NCI-H82 treated with DMSO at 0.1 percent for 48 hours (cell line): Measurements from ENCODE around the gene SPACA6.

Experiments used
- DNase-seq: peaks from one replicate; lab custom pipeline; 2025; ENCODE audit not compliant: unreplicated experiment; lab: John Stamatoyannopoulos, UW

The SPACA6 gene

DNA sequence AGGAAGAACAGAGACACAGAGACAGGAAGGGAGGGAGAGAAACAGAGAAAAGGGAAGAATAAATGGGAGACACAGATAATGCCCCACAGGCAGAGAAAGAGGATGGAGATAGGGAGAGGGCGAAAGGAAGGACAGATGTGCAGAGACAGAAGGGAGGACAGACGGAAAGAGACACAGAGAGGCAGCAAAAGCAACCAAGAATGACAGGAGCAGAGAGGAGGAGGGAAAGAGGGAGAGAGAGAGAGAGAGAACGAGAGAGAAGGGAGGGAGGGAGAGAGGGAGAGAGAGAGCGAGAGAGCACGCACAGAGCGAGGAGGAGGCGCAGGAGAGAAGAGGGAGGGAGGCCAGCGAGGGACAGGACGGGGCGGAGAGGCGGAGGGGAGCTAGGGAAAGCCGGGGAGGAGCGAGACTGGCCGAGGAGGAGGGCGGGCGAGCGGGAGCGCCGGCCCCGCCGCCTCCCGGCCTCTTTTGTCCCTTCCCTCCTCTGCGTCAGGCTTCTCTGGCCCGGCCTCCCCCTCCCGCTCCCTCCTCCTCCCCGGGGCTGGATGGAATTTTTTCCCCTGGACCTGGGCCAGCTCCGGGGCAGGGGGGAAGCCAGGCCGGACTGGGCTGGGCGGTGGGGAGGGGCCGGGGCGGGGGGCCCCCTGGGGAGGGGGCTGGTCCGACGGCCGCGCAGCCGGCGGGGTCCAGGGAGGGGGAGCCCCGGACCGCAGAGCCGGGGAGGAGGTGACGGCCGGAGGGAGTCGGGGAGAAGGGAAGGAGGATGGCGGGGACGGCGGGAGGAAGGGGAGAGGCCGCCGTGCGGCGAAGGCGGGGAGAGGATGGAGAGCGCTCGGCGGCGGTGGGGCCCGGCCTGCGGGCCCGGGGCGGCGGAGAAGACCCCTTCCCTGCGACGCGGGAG, 4.2 kb upstream of the SPACA6 start:
- DNase-seq, result peak; percentile 10

DNA sequence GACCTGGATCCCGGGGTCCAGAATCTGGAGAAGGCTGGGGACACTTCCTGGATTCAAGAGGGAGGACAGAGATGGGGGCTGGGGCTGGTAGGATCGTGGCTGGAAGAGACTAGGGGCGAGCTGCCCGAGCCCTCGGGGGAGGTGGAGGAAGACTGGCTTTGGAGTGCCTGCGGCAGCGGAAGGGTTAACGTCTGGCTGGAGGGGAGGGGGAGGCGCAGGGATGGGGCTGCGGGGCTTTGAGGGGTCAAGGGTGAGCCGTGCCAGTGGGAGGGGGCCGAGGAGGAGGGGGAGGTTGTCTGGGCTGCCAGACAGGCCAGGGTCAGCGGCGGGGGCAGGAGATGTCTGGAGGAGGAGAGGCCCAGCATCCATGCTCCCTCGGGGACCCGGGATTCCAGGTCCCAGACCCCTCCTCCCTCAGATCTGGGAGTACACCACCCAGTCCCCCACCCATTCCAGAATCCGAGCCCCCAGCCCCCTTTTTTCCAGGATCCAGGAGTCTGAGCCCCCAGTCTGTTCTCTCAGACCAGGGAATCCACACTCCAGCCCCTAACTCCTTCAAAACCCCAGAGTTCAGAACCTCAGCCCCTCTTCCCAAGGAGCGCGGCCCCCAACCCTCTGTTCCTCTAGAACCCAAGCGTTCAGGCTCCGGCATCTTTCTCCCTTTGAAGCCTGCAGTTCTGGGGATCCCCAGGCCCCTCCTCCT, 3.2 kb upstream of the SPACA6 start:
- DNase-seq, result peak; percentile 43

DNA sequence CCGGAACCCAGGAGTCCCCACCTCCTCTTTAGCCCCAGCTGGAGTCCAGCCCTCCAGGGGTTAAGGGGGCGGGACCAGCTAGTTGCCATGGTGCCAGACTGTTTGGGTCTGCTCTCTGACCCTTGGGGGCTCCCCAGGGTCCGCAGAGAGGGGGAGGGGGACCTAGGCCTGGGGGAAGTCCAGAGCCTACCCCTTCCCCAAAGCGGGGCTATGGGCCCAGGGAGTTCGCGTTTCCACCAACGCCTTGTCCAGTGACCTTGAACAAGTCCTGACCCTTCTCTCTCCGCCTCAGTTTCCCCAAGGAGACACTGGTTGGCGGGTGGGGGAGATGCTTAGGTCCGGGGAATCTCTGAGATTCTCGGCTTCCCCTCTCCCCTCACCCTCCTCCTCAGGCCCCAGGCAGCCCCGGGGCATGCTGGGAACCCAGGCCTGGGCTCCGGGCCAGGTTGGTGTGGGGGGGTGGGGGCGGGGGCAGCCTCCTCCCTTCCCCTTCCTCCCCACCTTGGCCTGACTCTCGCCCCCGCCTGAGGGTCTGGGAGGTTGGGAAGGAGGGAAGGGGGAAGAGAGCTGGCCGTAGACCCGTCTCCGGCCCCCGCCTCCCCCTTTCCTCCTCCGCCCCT, 2.6 kb upstream of the SPACA6 start:
- peak; percentile 18 for DNase-seq

DNA sequence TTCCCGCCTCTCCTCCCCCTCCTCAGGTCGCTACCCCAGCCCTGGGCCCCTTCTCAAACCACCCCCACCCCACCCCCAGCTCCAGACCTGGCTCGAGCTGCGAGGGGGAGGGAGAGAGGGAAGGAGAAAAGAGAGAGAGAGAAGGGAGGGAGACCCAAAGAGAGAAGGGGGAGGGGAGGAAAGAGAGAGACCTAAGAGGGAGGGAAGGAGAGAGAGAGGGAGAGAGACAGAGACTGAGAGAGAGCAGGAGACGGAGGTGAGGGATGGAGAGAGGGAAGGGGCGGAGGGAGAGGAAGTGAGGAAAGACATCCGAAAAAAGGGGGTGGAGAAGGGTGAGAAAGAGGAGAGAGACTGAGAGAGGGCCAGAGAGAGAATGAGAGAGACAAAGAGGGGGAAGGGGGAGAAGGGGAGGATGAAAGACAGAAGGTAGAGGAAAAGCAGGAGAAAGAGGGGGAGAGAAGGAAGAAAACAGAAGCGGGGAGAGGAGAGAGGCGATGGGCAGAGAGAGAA, 2.0 kb upstream of the SPACA6 start:
- peak; percentile 21 for DNase-seq

DNA sequence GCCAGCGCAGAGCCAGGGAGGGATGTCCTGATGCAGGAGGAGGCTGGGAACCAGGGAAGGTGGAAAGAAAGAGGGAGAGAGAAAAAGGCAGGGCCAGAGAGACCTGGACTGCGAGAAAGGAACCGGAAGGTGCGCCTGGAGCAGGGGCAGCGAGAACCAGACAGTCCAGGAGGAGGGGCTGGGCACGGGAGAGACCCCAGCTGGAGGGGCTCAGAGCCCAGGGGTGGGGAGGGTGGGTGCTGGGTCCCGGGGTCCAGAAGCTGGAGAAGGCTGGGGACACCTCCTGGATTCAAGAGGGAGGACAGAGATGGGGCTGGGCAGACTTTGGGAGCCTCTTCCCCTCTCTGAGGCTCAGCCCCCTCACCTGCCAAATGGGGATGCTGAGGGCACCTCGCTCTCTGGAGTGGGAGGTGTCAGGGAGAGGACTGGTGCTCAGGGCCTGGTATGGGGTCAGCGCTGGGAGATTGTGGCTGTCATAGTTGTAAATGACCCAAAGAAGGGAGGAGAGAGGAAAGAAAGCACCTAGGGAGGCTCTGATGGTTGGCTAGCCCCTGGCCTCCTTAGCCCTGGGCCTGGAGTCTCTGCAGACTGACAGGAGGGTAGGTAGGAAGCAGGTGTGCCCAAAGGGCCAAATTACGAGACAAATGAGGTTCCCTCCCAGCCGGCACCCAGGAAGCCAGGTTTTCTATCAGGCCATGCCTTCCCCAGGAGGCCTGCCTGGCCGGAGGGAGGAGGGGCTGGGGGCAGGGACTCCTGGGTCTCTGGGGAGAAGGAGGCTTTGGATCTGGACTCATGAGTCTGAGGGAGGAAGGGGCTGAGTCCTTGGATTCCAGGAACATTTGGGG, 1.3 kb upstream of the SPACA6 start:
- no peak for DNase-seq

DNA sequence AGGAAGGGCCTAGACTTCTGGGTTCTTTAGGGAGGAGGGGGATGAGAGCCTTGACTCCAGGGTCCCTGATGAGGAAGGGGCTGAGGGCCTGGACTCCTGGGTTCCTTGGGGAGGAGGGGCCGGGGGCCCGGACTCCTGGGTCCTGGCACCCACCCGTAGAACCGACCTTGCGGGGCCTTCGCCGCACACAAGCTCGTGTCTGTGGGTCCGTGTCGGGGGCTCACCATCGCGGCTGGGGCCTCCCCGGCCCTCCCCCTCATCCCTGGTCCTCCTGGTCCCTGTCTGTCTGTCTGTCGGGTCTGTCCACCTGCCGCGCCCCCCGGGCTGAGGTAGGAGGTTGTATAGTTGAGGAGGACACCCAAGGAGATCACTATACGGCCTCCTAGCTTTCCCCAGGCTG, 662 bp upstream of the SPACA6 start:
- no peak for DNase-seq

DNA sequence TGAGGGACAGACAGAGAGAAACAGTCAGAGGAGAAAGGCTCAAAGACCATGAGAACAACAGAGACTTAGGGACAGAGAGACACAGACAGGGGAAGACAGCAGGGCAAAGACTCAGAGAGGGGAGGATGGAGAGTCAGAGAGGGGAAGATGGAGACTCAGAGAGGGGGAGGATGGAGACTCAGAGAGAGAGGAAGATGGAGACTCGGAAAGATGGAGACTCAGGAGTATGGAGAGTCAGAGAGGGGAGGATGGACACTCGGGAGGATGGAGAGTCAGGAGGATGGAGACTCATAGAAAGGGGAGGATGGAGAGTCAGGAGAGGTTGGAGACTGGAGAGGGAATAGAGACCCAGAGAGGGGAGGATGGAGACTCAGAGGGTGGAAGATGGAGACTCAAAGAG, 689 bp downstream of the SPACA6 start:
- no peak for DNase-seq

DNA sequence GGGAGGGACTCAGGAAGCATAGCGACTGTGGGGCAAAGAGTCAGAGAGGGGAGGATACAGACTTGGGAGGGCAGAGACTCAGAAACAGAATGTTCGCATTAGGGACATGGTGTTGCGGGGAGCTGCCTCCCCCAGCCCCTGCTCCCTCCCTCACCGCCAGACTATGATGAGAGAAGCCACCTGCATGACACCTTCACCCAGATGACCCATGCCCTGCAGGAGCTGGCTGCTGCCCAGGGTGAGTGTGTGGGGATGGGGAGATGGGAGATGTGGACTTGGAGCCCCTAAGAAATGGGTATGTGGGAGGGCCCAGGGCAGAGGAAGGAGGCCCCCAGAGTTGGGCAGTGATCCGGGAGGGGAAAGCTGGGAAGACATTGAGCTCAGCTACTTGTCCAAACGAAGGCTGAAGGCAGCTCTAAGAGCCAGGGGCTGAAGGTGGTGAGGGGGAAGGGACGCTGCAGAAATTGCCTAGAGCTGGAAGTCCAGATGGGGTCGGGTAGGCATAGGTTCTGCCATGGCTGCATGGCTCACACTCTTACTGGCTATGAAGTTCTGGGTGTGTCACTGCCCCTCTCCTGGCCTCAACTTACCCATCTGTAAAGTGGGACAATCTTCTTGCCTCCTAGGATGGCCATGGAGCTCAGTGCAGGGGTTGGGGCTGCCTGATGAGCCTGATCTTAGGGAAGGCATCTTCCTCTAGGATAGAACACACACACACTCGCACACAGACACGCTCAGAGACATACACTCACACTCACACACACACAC, 1.4 kb downstream of the SPACA6 start:
- no peak for DNase-seq

DNA sequence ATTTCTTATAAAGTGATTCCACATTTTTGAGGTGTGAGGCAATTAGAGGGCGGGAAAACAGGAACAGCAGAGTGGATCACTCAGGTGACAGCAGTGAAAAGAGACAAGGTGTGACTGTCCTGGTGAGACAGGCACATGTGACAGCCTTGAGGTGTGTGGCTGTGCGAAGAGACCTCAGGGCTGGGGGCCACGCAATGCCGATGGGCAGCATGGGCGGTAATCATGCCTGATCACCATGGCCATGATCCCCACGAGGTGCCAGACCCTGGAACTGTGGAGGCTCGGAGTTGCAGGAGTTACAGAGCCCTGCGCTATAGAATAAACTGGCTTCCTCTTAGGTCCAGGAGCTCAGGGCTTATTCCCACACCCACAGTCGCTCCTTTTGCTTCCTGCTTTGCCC, 2.0 kb downstream of the SPACA6 start:
- DNase-seq, result no peak

DNA sequence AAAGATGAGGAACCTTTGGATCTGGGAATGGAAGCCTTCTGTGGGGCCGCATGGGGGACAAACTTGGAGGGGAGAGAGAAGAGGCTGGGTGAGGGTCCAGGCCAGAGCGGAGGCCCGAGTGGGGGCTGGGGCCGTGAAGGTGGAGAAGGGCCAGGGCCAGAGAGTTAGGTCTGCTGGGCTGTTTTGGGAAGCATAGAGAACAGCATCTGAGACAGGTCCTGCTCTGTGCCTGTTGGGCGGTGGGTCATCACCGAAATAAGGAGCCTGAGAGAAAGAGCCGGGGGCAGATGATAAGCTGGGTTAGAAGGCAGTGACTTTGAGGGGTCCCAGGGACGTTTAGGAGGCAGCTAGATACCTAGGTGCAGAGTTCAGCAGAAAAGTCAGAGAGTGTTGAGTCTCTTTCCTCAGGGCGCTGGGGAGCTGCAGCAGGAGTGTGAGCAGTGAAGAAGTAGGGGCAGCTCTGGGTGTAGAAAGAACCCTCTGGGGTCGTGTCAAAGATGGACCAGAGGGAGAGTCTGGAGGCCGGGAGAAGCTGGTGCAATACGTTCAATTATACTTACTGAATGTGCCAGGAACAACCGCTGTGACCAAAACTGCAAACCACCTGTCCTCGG, 2.7 kb downstream of the SPACA6 start:
- DNase-seq, result no peak

DNA sequence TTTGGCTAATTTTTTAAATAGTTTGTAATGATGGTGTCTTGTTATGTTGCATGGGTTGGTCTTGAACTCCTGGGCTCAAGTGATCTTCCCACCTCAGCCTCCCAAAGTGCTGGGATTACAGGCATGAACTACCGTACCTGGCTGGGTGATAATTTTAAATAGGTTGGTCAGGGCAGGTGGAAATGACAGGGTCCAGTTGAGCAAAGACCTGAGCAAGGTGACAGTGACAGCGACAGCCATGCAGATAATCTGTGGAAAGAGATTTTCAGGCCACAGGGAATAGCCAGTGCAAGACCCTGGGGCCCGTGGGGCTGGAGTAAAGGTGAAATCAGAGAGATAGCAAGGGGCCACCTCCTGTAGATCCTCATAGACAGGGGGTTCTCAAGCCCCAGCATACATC, 3.5 kb downstream of the SPACA6 start:
- no peak for DNase-seq

DNA sequence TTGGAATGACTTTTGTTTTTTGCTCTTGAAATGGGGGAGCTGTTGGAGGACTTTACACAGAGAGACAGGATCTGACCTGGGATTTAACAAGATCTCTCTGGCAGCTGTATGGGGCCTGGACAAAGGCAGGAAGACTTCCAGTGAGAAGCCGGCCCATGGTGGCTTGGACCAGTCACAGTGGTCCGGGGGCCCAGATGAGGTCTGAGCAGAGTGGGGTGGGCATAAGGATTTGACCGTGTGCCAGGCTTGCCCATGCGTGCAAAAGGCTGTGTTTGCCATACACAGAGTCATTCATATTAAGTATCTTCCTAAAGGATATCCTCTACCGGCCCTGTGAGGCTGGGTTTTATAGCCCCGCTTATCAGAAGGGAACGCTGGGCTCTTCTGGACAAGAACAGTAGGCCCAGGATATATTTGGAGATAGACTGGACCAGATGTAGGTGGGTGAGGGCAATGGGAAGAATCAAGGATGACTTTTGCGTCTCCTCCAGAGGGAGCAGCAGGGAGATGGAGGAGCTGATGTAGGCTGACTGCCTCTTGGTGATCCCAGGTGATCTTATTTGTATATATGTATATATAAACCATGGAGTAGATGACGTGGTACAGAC, 4.1 kb downstream of the SPACA6 start:
- no peak for DNase-seq

DNA sequence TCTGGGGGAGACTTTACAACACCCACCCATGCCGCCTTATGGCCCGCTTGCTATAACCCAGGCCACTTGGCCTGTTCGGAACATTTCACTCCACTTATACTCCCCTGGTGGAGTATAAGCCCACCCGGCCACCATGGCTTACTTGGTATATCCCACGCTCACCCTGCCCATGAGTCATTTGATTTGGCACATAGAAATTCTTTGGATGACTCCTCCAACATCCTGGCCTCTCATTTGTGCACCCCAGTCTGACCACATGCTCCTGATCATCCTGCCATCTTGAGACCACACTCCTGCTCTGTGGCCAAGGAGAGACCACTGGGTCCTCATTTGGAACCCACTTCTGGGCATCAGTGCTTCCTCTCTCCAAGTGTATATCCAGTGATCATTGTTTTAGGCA, 5.2 kb downstream of the SPACA6 start:
- DNase-seq, result no peak

DNA sequence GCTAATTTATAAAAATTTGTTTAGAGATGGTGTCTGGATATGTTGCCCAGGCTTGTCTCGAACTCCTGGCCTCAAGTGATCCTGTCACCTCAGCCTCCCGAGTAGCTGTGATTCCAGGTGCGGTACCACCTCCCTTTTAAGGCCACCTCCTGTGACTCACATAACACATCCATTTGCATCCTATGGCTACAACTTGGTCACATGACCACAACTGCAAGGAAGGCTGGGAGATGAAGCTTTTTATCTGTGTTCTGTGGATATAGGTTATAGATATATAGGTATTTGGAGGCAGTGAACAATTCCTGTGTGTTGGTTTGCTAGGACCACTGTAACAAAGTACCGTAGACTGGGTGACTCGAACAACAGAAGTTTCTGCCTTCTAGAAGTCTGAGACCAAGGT, 6.0 kb downstream of the SPACA6 start:
- DNase-seq, result no peak

DNA sequence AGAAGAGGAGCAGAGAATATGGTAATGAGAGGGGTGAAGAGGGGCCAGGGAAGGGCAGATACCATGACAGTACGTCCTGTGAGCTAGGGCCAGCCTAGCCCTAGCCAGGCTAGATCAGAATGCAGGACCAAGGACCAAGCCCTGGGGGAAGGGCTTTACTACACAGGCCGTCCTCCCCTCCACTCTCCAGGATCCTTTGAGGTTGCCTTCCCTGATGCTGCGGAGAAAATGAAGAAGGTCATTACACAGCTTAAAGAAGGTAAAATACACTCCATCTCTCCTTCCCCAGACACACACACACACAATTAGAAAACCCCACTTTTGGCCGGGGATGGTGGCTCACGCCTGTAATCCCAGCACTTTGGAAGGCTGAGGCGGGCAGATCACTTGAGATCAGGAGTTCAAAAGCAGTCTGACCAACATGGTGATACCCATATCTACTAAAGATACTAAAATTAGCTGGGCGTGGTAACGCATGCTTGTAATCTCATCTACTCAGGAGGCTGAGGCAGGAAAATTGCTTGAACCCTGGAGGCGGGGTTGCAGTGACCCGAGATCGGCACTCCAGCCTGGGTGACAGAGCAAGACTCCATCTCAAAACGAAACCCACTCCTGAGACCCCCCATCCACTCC, 8.5 kb downstream of the SPACA6 start:
- no peak for DNase-seq

DNA sequence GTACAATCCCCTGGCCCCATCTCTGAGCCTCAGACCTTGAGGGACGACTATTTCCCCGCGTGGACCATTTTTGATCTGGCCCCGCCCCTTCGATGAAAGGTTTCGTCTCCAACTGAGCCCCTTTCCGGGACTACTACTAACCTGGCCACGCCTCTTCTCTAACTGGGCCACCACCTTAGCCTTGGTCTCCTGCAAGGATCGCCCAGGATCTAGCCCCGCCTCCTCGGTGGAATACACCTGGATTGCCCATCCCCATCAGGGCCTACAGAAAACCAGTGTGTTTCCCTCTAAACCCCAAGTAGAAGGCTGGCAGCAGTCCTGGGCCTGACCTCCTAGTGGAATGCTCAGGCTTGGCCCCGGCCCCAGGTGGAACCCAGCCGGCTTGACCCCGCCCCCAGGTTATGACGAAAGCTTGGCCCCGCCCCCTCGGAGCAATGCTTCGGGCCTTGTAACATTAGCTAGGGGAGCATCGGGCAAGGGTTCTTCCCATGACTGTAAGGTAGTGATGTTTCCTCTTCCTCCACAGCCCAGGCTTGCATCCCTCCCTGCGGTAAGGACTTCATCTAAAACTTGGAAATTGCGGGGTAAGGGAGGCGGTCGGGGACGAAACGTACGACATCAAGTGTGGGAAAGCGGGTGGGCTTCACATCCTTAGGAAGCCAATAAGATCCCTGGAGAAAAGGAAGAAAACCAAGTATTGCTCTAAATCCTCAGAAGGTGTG, 9.1 kb downstream of the SPACA6 start:
- DNase-seq, result no peak

DNA sequence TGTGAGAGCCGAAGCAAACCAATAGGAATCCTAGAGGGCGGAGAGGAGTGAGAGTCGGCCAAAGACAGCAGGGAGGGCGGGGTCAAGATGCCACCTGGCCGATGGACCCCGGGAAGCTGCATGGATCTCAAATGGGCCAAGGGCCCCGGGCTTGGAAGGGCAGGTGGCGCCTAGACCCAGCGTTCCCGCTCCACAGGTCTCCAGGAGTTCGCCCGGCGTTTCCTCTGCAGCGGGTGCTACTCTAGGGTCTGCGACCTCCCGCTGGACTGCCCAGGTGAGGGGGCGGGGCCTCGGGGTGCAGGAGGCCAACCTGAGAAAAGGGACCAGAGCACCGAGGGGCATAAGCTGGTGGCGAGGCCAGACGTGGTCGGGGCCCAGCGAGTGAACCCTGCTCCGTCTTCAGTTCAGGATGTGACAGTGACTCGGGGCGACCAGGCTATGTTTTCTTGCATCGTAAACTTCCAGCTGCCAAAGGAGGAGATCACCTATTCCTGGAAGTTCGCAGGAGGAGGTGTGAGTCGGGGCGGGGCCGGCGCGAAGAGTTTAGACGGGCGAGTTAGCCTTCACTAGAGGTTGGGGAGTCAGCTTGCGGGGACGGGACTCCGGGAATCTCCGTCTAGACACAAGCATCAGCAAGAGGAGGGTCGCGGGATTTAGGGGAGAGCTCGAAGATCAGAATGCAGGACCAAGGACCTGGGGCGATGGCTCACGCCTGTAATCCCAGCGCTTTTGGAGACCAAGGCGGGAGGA, 9.9 kb downstream of the SPACA6 start:
- DNase-seq, result no peak
